Chondrocyte (in vitro differentiated cells): ENCODE data around the gene MTM1. TPM values are rescaled to one million over a fixed set of nuclear protein-coding genes. Genes with fewer than 3 reads are reported as not detected.
A peak's percentile ranks its signal among the peaks of the same experiment; 100 is the strongest.

Source experiments
- DNase-seq: peaks from one replicate; pipeline ENCODE4 v3.0.0; 2021; ENCODE audit warnings: mixed read lengths, low spot score
- H3K27ac Mint-ChIP-seq: one replicate; pipeline ENCODE4 v1.8.0; 2021; ENCODE audit warnings: mild to moderate bottlenecking, moderate library complexity, mixed read lengths; ENCODE audit not compliant: unreplicated experiment
- H3K27me3 Mint-ChIP-seq: 2 replicates; pipeline ENCODE4 v1.8.0; 2021; ENCODE audit warnings: low read depth, mixed read lengths
- H3K36me3 Mint-ChIP-seq: 2 replicates; pipeline ENCODE4 v1.8.0; 2021; ENCODE audit warnings: low read depth, mixed read lengths
- H3K4me1 Mint-ChIP-seq: 2 replicates; pipeline ENCODE4 v1.8.0; 2021; ENCODE audit warnings: low read depth, mild to moderate bottlenecking, mixed read lengths
- H3K4me3 Mint-ChIP-seq: one replicate; pipeline ENCODE4 v1.8.0; 2021; ENCODE audit warnings: mild to moderate bottlenecking, moderate library complexity, mixed read lengths; ENCODE audit not compliant: unreplicated experiment
- H3K9me3 Mint-ChIP-seq: 2 replicates; pipeline ENCODE4 v1.8.0; 2021; ENCODE audit warnings: low read depth, mixed read lengths
- total RNA-seq: library from RNA; stranded (reverse); gene quantifications from 3 replicates; pipeline ENCODE4 v1.2.1, GENCODE V29; 2021
- TF ChIP-seq, protein P1 (sequence below): fragments of 200-600 bp; sonication (generic); IDR thresholded peaks from 2 replicates; pipeline ENCODE4 v1.5.0; 2021; ENCODE audit warnings: antibody characterized with exemption, mild to moderate bottlenecking, moderate library complexity

Gene MTM1
- total RNA-seq, 1 donor from 2014 or later = 10.1 TPM

DNA sequence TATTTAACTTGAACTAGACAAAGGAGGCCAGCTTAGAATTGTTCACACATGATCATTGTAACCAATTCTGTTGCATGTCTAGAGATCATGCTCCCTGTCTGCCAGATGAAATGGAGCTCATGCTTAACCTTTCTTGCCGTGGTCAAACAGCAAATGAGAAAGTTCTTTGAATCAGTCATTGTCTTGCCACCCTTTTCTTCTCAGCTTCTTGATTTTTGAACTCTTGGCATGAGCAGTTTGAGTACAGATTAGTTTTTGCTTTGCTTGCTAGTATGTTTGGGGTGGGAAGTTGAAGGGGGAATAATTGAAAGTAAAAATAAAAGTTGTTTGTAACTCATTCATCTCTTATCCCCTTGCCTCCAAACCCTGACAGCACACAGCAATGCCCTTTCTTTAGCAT lies 4.7 kb downstream of the MTM1 start:
- Mint-ChIP-seq H3K27ac (no peak overlapping the region), H3K27me3 (no peaks in the 10 kb centered on the region), H3K36me3 (no peaks in the 10 kb centered on the region), H3K9me3 (peaks cover 3% of the 10 kb centered on the region), H3K4me3 (no peak overlapping the region), H3K4me1 (peaks cover 35% of the 10 kb centered on the region)
- TF ChIP-seq, protein P1, sequence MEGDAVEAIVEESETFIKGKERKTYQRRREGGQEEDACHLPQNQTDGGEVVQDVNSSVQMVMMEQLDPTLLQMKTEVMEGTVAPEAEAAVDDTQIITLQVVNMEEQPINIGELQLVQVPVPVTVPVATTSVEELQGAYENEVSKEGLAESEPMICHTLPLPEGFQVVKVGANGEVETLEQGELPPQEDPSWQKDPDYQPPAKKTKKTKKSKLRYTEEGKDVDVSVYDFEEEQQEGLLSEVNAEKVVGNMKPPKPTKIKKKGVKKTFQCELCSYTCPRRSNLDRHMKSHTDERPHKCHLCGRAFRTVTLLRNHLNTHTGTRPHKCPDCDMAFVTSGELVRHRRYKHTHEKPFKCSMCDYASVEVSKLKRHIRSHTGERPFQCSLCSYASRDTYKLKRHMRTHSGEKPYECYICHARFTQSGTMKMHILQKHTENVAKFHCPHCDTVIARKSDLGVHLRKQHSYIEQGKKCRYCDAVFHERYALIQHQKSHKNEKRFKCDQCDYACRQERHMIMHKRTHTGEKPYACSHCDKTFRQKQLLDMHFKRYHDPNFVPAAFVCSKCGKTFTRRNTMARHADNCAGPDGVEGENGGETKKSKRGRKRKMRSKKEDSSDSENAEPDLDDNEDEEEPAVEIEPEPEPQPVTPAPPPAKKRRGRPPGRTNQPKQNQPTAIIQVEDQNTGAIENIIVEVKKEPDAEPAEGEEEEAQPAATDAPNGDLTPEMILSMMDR = no peak
- DNase-seq = no peak

- DNase-seq = no peak
- Mint-ChIP-seq H3K27ac (no peak overlapping the region), H3K9me3 (peaks cover 5% of the 10 kb centered on the region), H3K27me3 (no peaks in the 10 kb centered on the region), H3K4me1 (peaks cover 34% of the 10 kb centered on the region), H3K4me3 (no peak overlapping the region), H3K36me3 (no peaks in the 10 kb centered on the region)
- TF ChIP-seq, protein P1 = no peak
These were observed 5.3 kb downstream of the MTM1 start for GRCh38 chrX:150573702-150574101.

DNA sequence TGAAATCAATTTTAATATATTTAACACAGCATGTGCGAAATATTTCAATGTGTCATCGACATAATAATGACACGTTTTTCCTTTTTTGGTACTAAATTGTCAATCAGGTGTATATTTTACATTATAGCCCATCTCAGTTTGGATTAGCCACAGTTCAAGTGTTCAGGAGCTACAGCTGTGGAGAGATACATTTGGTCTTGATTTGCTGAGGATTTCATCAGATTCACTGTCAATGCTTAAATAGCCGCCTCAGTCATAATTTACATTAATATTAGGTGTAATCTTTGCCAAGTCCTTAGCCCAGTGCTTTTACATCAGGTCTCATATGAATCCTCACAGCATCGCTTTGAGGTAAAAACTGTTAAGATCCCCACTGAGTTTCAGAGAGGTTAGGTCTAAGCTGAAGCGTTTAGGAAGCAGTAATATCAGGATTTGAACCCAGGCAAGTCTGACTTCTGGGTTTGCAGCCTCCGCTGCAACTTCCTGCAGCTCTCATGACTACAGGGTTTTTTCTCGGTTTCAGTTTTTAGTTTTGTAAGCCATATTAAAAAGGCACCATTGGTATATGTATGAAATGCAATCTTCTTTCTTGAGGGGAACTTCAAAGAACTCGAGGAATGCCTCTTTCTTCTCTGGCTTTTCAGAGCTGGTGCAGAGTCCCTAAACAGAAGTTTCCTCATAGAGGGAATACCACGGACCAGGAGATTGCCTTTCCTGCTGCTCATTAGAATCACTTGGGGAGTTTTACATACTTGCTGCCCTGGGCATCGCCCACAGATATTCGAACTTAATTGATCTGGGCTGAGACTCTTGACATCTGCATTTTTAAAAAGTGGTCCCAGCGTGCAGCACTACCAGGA lies 6.4 kb downstream of the MTM1 start:
- Mint-ChIP-seq H3K9me3 (peaks cover 5% of the 10 kb centered on the region), H3K27me3 (no peaks in the 10 kb centered on the region), H3K27ac (peak overlapping the region; percentile 51), H3K36me3 (no peaks in the 10 kb centered on the region), H3K4me3 (no peak overlapping the region), H3K4me1 (peaks cover 27% of the 10 kb centered on the region)
- TF ChIP-seq, protein P1 = no peak
- DNase-seq = no peak

GRCh38 chrX:150575419-150575814 lies 7.0 kb downstream of the MTM1 start:
- Mint-ChIP-seq H3K27ac (peak overlapping the region; percentile 51), H3K9me3 (peaks cover 5% of the 10 kb centered on the region), H3K36me3 (no peaks in the 10 kb centered on the region), H3K27me3 (no peaks in the 10 kb centered on the region), H3K4me3 (no peak overlapping the region), H3K4me1 (peaks cover 22% of the 10 kb centered on the region)
- DNase-seq = no peak
- TF ChIP-seq, protein P1 = no peak

- H3K36me3 Mint-ChIP-seq = no peaks in the 10 kb centered on the region
- DNase-seq = no peak
- TF ChIP-seq, protein P1 = no peak
- no peaks in the 10 kb centered on the region for H3K27me3 Mint-ChIP-seq
- no peak overlapping the region for H3K4me3 Mint-ChIP-seq
- no peak overlapping the region for H3K27ac Mint-ChIP-seq
- H3K4me1 Mint-ChIP-seq = peaks cover 30% of the 10 kb centered on the region
- H3K9me3 Mint-ChIP-seq = peaks cover 5% of the 10 kb centered on the region
These were observed 8.8 kb downstream of the MTM1 start for GRCh38 chrX:150577174-150577573.
